Colon (tissue), 2 donors: ENCODE data around the gene LRSAM1.

Experiments used
- FAIRE-seq: peaks from 2 replicates; lab custom pipeline; 2012; peaks lifted over from hg19 to GRCh38; lab: Jason Lieb, UNC
- donor health status: control.
- donor health status: control.

LRSAM1 gene

GRCh38 chr9:127498298-127498697 is 47.0 kb downstream of the LRSAM1 start:
- no peak for FAIRE-seq

- FAIRE-seq, result no peak
Measured at GRCh38 chr9:127500399-127500798, 49.1 kb downstream of the LRSAM1 start.

GRCh38 chr9:127500862-127501261 is 49.6 kb downstream of the LRSAM1 start:
- FAIRE-seq, result no peak

GRCh38 chr9:127501821-127502343 is 50.6 kb downstream of the LRSAM1 start:
- FAIRE-seq, result no peak

- FAIRE-seq, result no peak
Measured at GRCh38 chr9:127502706-127503378, 51.5 kb downstream of the LRSAM1 start.

- no peak for FAIRE-seq
Measured at GRCh38 chr9:127503379-127503921, 52.1 kb downstream of the LRSAM1 start.

- no peak for FAIRE-seq
Measured at GRCh38 chr9:127503947-127504886, 52.9 kb downstream of the LRSAM1 start.

- no peak for FAIRE-seq
Measured at GRCh38 chr9:127504887-127505251, 53.6 kb downstream of the LRSAM1 start.

- FAIRE-seq, result no peak
Measured at GRCh38 chr9:127505396-127506116, 54.2 kb downstream of the LRSAM1 start.

- no peak for FAIRE-seq
Measured at GRCh38 chr9:127506117-127506813, 55.0 kb downstream of the LRSAM1 start.

- no peak for FAIRE-seq
Measured at GRCh38 chr9:127506814-127507750, 55.8 kb downstream of the LRSAM1 start.

- no peak for FAIRE-seq
Measured at GRCh38 chr9:127507751-127508648, 56.7 kb downstream of the LRSAM1 start.

GRCh38 chr9:127508901-127509260 is 57.6 kb downstream of the LRSAM1 start:
- FAIRE-seq, result no peak

GRCh38 chr9:127509261-127509954 is 58.1 kb downstream of the LRSAM1 start:
- no peak for FAIRE-seq

GRCh38 chr9:127509955-127510299 is 58.6 kb downstream of the LRSAM1 start:
- FAIRE-seq, result no peak

GRCh38 chr9:127514468-127514867 is 63.2 kb downstream of the LRSAM1 start:
- no peak for FAIRE-seq

- FAIRE-seq, result no peak
Measured at GRCh38 chr9:127516835-127517607, 65.7 kb downstream of the LRSAM1 start.

- FAIRE-seq, result no peak
Measured at GRCh38 chr9:127517620-127518019, 66.3 kb downstream of the LRSAM1 start.
